ENCODE measurements around the gene DPYD. TPM values are rescaled to one million over a fixed set of nuclear protein-coding genes. Genes with fewer than 3 reads are reported as not detected.

DPYD gene
- total RNA-seq, 2 experiments from 2014 or later = 34.4 to 35.9 TPM

- CTCF ChIA-PET = interaction anchor here (1.3 kb wide), 1 partner anchor 113 kb away, joined by 3 read pairs; no protein-coding TSS in a partner anchor
- Mint-ChIP-seq H3K4me1 (ENCODE audit: low read depth) (peaks cover 68% of the 10 kb centered on the region), H3K27me3 (no peaks in the 10 kb centered on the region), H3K27ac (peak overlapping the region; percentile 97), H3K36me3 (ENCODE audit: low read depth) (peaks cover 18% of the 10 kb centered on the region), H3K9me3 (no peaks in the 10 kb centered on the region), H3K4me3 (peak overlapping the region; percentile 99)
- ATAC-seq (ENCODE audit: poor library complexity) (peak; percentile 29), DNase-seq (no peak)
- H3K36me3 ChIP-seq (ENCODE audit: insufficient read depth, low read length) = no peaks in the 10 kb centered on the region
- H3K4me1 ChIP-seq (ENCODE audit: insufficient read depth, low read length) = peaks cover 6% of the 10 kb centered on the region
- no peaks in the 10 kb centered on the region for H3K9me3 ChIP-seq (ENCODE audit: control insufficient read depth in 1 of 2, insufficient read depth in 1 of 2, low read length in 2 of 2)
- POLR2A ChIA-PET = interaction anchor here (0.5 to 2.6 kb wide), 17 partner anchors 9 to 548 kb away, joined by 3 to 10 read pairs (median 3); no protein-coding TSS in a partner anchor
- peak overlapping the region; percentile 89 for H3K4me3 ChIP-seq (ENCODE audit: low read length)
- H3K27ac ChIP-seq (ENCODE audit: low read depth in 1 of 2, low read length in 2 of 2) = peak overlapping the region; percentile 75 to 88
- no peaks in the 10 kb centered on the region for H3K27me3 ChIP-seq (ENCODE audit: control insufficient read depth in 1 of 2, insufficient read depth in 2 of 2, low read length in 2 of 2)
- no peak for TF ChIP-seq CTCF (IDR thresholded peaks at IDR 0.05)
- intact Hi-C loops (cut with DNase I, micrococcal nuclease) = no loop called here
Observed at GRCh38 chr1:97920276-97920831, 480 bp downstream of the DPYD start.

GRCh38 chr1:97919585-97920261 lies 1.1 kb downstream of the DPYD start:
- Histone ChIP-seq H3K9me3 (ENCODE audit: control insufficient read depth in 1 of 2, insufficient read depth in 1 of 2, low read length in 2 of 2) (no peaks in the 10 kb centered on the region), H3K27me3 (ENCODE audit: control insufficient read depth in 1 of 2, insufficient read depth in 2 of 2, low read length in 2 of 2) (no peaks in the 10 kb centered on the region), H3K4me1 (ENCODE audit: insufficient read depth, low read length) (peaks cover 6% of the 10 kb centered on the region), H3K36me3 (ENCODE audit: insufficient read depth, low read length) (no peaks in the 10 kb centered on the region), H3K4me3 (ENCODE audit: low read length) (peak overlapping the region; percentile 89), H3K27ac (ENCODE audit: low read depth in 1 of 2, low read length in 2 of 2) (peak overlapping the region; percentile 75 to 88)
- peak in 3 of 14 experiments; percentile 25 to 54 (median 25) for DNase-seq
- no peak for ATAC-seq (ENCODE audit: poor library complexity)
- peaks cover 18% of the 10 kb centered on the region for H3K36me3 Mint-ChIP-seq (ENCODE audit: low read depth)
- no peaks in the 10 kb centered on the region for H3K9me3 Mint-ChIP-seq
- CTCF ChIA-PET = interaction anchor here (2.0 kb wide), 1 partner anchor 13 kb away, joined by 4 read pairs; no protein-coding TSS in a partner anchor
- peak overlapping the region; percentile 99 for H3K4me3 Mint-ChIP-seq
- intact Hi-C loops (cut with DNase I, micrococcal nuclease) = no loop called here
- TF ChIP-seq CTCF (IDR thresholded peaks at IDR 0.05) = no peak
- H3K4me1 Mint-ChIP-seq (ENCODE audit: low read depth) = peaks cover 74% of the 10 kb centered on the region
- POLR2A ChIA-PET = interaction anchor here (0.5 to 2.6 kb wide), 13 partner anchors 9 to 549 kb away, joined by 3 to 10 read pairs (median 4); no protein-coding TSS in a partner anchor
- H3K27me3 Mint-ChIP-seq = no peaks in the 10 kb centered on the region
- peak overlapping the region; percentile 97 for H3K27ac Mint-ChIP-seq

- Mint-ChIP-seq H3K27me3 (no peaks in the 10 kb centered on the region), H3K27ac (peak overlapping the region; percentile 97), H3K36me3 (ENCODE audit: low read depth) (peaks cover 18% of the 10 kb centered on the region), H3K4me1 (ENCODE audit: low read depth) (peaks cover 80% of the 10 kb centered on the region), H3K4me3 (peak overlapping the region; percentile 99), H3K9me3 (no peaks in the 10 kb centered on the region)
- no peak for ATAC-seq (ENCODE audit: poor library complexity)
- Histone ChIP-seq H3K4me3 (ENCODE audit: low read length) (peak overlapping the region; percentile 89), H3K27me3 (ENCODE audit: control insufficient read depth in 1 of 2, insufficient read depth in 2 of 2, low read length in 2 of 2) (no peaks in the 10 kb centered on the region), H3K9me3 (ENCODE audit: control insufficient read depth in 1 of 2, insufficient read depth in 1 of 2, low read length in 2 of 2) (no peaks in the 10 kb centered on the region), H3K27ac (ENCODE audit: low read depth in 1 of 2, low read length in 2 of 2) (no peak overlapping the region), H3K4me1 (ENCODE audit: insufficient read depth, low read length) (peaks cover 6% of the 10 kb centered on the region), H3K36me3 (ENCODE audit: insufficient read depth, low read length) (no peaks in the 10 kb centered on the region)
- CTCF ChIA-PET = interaction anchor here (1.0 to 2.0 kb wide), 2 partner anchors 10 to 14 kb away, joined by 4 read pairs; no protein-coding TSS in a partner anchor
- POLR2A ChIA-PET = no interaction called here
- no peak for TF ChIP-seq CTCF (IDR thresholded peaks at IDR 0.05)
- intact Hi-C loops (cut with DNase I, micrococcal nuclease) = no loop called here
- DNase-seq = no peak
Observed at GRCh38 chr1:97918961-97919360, 1.9 kb downstream of the DPYD start.

All from CD4-positive, alpha-beta T cell (primary cell).